ENCODE measurements around the gene ITM2C. TPM values are rescaled to one million over a fixed set of nuclear protein-coding genes. Genes with fewer than 3 reads are reported as not detected.

Gene ITM2C
- total and polyA plus RNA-seq, 4 donors: 18.0 to 99.7 (median 23.1) TPM

DNA sequence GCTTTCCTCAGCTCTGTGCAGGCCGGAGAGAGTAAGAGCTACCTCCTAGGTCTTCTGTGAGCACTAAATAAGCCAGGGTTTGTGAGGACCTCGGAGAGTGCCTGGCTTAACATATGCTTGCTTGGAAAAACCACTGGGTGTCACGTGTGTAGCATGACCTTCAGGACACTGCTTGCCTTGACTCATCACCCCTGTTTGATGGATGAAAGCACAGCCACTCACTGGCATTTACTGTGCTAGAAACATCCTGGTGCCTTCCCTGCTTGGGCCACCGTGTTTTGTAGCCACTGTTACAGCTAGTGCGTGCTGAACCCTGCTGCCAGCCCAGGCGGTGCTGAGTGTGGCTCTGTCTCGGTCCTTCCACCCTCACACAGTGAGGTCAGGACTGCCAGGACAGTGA, 34.8 kb upstream of the ITM2C start:
- peaks cover 0 to 10% (median 0%) of the 10 kb centered on the region in 5 donors for H3K4me1 ChIP-seq (ENCODE audit: control insufficient read depth in 5 of 5, insufficient read depth in 5 of 5, low read length in 5 of 5)
- H3K9me3 ChIP-seq (ENCODE audit: control insufficient read depth in 4 of 4, insufficient read depth in 3 of 4, low read length in 3 of 4): peaks cover 0 to 6% (median 0%) of the 10 kb centered on the region in 4 donors
- no peaks in the 10 kb centered on the region for H3K36me3 ChIP-seq (ENCODE audit: control insufficient read depth in 4 of 4, insufficient read depth in 4 of 4, low read length in 4 of 4)
- no peak overlapping the region for H3K9ac ChIP-seq (ENCODE audit: insufficient read depth in 1 of 2, low read length in 2 of 2)
- peaks cover 0 to 12% (median 5%) of the 10 kb centered on the region in 3 donors for H3K27me3 ChIP-seq (ENCODE audit: control insufficient read depth in 3 of 3, insufficient read depth in 3 of 3, low read length in 2 of 3)
- ATAC-seq (ENCODE audit: insufficient read depth, low FRiP score): no peak
- no peak overlapping the region for H3K27ac ChIP-seq (ENCODE audit: low read depth in 1 of 2, low read length in 1 of 2)
- TF ChIP-seq, protein P1, sequence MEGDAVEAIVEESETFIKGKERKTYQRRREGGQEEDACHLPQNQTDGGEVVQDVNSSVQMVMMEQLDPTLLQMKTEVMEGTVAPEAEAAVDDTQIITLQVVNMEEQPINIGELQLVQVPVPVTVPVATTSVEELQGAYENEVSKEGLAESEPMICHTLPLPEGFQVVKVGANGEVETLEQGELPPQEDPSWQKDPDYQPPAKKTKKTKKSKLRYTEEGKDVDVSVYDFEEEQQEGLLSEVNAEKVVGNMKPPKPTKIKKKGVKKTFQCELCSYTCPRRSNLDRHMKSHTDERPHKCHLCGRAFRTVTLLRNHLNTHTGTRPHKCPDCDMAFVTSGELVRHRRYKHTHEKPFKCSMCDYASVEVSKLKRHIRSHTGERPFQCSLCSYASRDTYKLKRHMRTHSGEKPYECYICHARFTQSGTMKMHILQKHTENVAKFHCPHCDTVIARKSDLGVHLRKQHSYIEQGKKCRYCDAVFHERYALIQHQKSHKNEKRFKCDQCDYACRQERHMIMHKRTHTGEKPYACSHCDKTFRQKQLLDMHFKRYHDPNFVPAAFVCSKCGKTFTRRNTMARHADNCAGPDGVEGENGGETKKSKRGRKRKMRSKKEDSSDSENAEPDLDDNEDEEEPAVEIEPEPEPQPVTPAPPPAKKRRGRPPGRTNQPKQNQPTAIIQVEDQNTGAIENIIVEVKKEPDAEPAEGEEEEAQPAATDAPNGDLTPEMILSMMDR (IDR thresholded peaks at IDR 0.05; ENCODE audit: control extremely low read depth, extremely low read depth): no peak
- DNase-seq: no peak
- 88 to 93% methylated on average over 7 of the region's 7 CpGs for WGBS, 2 donors
- no peak overlapping the region for H3K4me3 ChIP-seq

DNA sequence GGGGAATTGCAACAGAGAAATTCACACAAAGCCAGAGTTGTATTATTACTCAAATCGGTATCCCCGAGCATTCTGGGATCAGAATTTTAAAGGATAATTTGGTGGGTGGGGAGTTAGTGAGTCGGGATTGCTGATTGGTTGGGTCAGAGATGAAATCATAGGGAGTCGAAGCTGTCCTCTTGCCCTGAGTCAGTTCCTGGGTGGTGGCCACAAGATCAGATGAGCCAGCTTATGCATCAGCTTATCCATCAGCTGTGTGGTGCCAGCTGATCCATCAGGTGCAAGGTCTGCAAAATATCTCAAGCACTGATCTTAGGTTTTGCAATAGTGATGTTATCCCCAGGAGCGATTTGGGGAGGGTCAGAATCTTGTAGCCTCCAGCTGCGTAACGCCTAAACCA, 34.3 kb upstream of the ITM2C start:
- no peak for ATAC-seq (ENCODE audit: insufficient read depth, low FRiP score)
- Histone ChIP-seq H3K9ac (ENCODE audit: insufficient read depth in 1 of 2, low read length in 2 of 2) (no peak overlapping the region), H3K27ac (ENCODE audit: low read depth in 1 of 2, low read length in 1 of 2) (no peak overlapping the region), H3K4me3 (no peak overlapping the region), H3K36me3 (ENCODE audit: control insufficient read depth in 4 of 4, insufficient read depth in 4 of 4, low read length in 4 of 4) (no peaks in the 10 kb centered on the region), H3K9me3 (ENCODE audit: control insufficient read depth in 4 of 4, insufficient read depth in 3 of 4, low read length in 3 of 4) (peaks cover 0 to 6% (median 0%) of the 10 kb centered on the region in 4 donors), H3K4me1 (ENCODE audit: control insufficient read depth in 5 of 5, insufficient read depth in 5 of 5, low read length in 5 of 5) (peaks cover 0 to 10% (median 0%) of the 10 kb centered on the region in 5 donors), H3K27me3 (ENCODE audit: control insufficient read depth in 3 of 3, insufficient read depth in 3 of 3, low read length in 2 of 3) (peaks cover 0 to 12% (median 5%) of the 10 kb centered on the region in 3 donors)
- no peak for DNase-seq
- TF ChIP-seq, protein P1 (IDR thresholded peaks at IDR 0.05; ENCODE audit: control extremely low read depth, extremely low read depth): no peak
- 77 to 94% methylated on average over 7 of the region's 7 CpGs for WGBS, 2 donors

DNA sequence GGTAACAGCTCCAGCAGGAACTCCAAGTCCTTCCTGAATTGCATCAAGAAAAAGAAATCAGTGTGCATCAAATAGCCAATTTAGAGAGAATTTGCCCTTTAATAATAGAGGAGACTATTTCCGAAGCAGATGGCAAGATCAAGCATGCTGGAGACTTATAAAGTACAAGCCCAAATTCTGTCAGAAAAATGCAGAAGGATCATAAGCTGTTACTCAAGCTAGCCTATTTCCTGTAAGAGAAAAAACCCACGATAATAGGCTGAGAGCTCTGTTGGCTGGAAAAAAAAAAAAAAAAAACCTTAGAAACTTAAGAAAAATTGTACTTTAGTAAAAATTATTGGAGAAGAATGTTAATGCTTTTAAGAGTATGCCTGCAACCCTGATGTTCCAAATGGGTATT, 24.4 kb upstream of the ITM2C start:
- ATAC-seq (ENCODE audit: insufficient read depth, low FRiP score) (no peak), DNase-seq (peak in 1 of 3 donors; percentile 16)
- Histone ChIP-seq H3K27me3 (ENCODE audit: control insufficient read depth in 3 of 3, insufficient read depth in 3 of 3, low read length in 2 of 3) (peaks cover 0 to 2% (median 0%) of the 10 kb centered on the region in 3 donors), H3K9ac (ENCODE audit: insufficient read depth in 1 of 2, low read length in 2 of 2) (no peak overlapping the region), H3K36me3 (ENCODE audit: control insufficient read depth in 4 of 4, insufficient read depth in 4 of 4, low read length in 4 of 4) (no peaks in the 10 kb centered on the region), H3K27ac (ENCODE audit: low read depth in 1 of 2, low read length in 1 of 2) (no peak overlapping the region), H3K9me3 (ENCODE audit: control insufficient read depth in 4 of 4, insufficient read depth in 3 of 4, low read length in 3 of 4) (peaks cover 0 to 13% (median 2%) of the 10 kb centered on the region in 4 donors), H3K4me1 (ENCODE audit: control insufficient read depth in 5 of 5, insufficient read depth in 5 of 5, low read length in 5 of 5) (no peaks in the 10 kb centered on the region), H3K4me3 (no peak overlapping the region)
- WGBS, 2 donors: 22 to 41% methylated on average over 2 of the region's 2 CpGs
- TF ChIP-seq, protein P1 (IDR thresholded peaks at IDR 0.05; ENCODE audit: control extremely low read depth, extremely low read depth): no peak

DNA sequence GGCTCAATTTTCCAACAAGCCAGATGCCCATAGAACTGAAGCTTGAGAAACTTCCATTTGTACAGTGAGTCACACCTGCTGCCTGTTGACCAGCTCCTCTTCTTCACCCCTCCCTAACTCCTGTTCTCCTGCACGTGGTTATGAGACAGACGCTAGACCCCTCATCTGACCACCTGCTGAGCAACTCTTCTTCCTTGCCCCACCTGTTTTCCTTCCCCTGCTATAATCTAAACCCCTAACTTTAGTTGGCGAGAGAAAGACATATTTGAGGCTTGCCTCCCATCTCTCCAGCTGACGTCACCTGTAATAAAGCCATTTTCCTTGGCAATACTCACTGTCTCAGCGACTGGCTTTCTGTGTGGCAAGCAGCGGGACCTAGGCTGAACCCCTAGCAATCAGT, 22.3 kb upstream of the ITM2C start:
- H3K27me3 ChIP-seq (ENCODE audit: control insufficient read depth in 3 of 3, insufficient read depth in 3 of 3, low read length in 2 of 3): peaks cover 0 to 2% (median 0%) of the 10 kb centered on the region in 3 donors
- H3K9ac ChIP-seq (ENCODE audit: insufficient read depth in 1 of 2, low read length in 2 of 2): no peak overlapping the region
- 65 to 84% methylated on average over 6 of the region's 6 CpGs for WGBS, 2 donors
- H3K9me3 ChIP-seq (ENCODE audit: control insufficient read depth in 4 of 4, insufficient read depth in 3 of 4, low read length in 3 of 4): peaks cover 0 to 12% (median 2%) of the 10 kb centered on the region in 4 donors
- no peaks in the 10 kb centered on the region for H3K36me3 ChIP-seq (ENCODE audit: control insufficient read depth in 4 of 4, insufficient read depth in 4 of 4, low read length in 4 of 4)
- DNase-seq (no peak), ATAC-seq (ENCODE audit: insufficient read depth, low FRiP score) (no peak)
- TF ChIP-seq, protein P1 (IDR thresholded peaks at IDR 0.05; ENCODE audit: control extremely low read depth, extremely low read depth): no peak
- no peak overlapping the region for H3K27ac ChIP-seq (ENCODE audit: low read depth in 1 of 2, low read length in 1 of 2)
- H3K4me3 ChIP-seq: no peak overlapping the region
- H3K4me1 ChIP-seq (ENCODE audit: control insufficient read depth in 5 of 5, insufficient read depth in 5 of 5, low read length in 5 of 5): no peaks in the 10 kb centered on the region

Measured in lung (tissue), 12 donors.